NT2/D1 (cell line): Measurements from ENCODE around the gene SAYSD1.

ENCODE experiments used
- SUZ12 ChIP-seq: IDR thresholded peaks from 2 replicates; pipeline ENCODE4 v1.6.1; 2011; ENCODE audit not compliant: insufficient read length, insufficient read depth; ENCODE audit errors: extremely low read depth
- YY1 ChIP-seq: IDR thresholded peaks from 2 replicates; pipeline ENCODE4 v1.6.1; 2011; ENCODE audit not compliant: insufficient read length, insufficient read depth

GRCh38 chr6:39137245-39137644, 22.3 kb upstream of the SAYSD1 start:
- TF ChIP-seq SUZ12 = no peak
- no peak for TF ChIP-seq YY1
